Activated CD4-positive, alpha-beta T cell treated with anti-CD3 and anti-CD28 coated beads, Interleukin-2, amount 50 U/mL, for 48 hours (primary cell): ENCODE results near the gene GHRL.
"Not testable (repeated sequence)": the region's sequence is repeated elsewhere in the genome, so short reads cannot be mapped to it uniquely, and the experiment has no call there.

Source experiments
- DNase-seq, 2 experiments: peaks; one replicate each; pipeline ENCODE4 v3.0.0-alpha.2; 2020

The GHRL gene

DNA sequence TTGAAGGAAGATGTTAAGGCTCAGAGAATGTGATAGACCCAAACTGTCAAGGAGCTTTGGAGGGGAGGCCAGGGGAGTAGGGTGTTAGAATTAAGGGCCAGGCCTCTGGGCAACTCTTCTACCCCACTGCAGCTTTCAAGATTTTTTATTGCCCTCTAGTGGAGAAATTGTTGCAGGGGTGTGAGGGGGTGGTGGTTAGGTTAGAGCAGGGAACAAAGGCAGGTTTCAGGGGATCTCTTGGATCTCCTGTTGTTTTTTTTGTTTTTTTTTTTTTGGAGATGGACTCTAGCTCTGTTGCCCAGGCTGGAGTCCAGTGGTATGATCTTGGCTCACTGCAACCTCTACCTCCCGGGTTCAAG lies 29.6 kb upstream of the GHRL start:
- peak in 1 of 2 experiments; percentile 19 for DNase-seq

DNA sequence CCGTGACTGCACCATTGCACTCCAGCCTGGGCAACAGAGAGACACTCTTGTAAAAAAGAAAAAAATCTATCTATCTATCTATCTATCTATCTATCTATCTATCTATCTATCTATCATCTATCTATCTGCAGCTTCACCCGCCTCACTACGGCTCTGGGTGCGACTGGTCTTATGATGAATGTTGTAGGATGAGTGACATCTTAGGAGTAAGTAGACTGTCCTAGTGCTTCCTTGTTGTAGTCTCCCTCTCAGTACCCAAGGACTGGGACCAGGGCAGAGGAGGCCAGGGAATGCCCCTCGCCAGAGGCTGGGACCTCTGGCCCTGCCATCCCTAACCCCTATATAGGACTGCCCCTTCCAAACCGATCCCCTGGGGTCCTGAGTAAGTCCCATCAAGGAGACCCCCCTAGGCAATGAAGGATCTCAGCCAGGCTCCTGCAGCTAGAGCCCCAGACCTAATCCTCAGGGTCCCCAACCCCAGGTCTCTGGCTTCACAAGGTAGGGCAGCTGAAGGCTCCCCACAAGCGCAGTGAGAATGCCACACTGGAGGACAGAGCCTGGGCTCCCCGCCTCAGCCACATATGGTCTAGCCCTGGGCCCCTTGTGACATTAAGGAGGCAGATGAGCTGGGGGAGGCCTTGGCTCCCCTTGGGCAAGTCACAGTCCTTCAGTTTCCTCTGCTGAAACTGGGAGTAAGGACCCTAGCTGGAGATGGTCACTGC lies 29.0 kb upstream of the GHRL start:
- DNase-seq, result no peak

GRCh38 chr3:10320320-10320677 lies 27.6 kb upstream of the GHRL start:
- no peak for DNase-seq

- no peak for DNase-seq
Measured at GRCh38 chr3:10319804-10320203, 27.1 kb upstream of the GHRL start.

GRCh38 chr3:10319251-10319650 lies 26.5 kb upstream of the GHRL start:
- no peak for DNase-seq

DNA sequence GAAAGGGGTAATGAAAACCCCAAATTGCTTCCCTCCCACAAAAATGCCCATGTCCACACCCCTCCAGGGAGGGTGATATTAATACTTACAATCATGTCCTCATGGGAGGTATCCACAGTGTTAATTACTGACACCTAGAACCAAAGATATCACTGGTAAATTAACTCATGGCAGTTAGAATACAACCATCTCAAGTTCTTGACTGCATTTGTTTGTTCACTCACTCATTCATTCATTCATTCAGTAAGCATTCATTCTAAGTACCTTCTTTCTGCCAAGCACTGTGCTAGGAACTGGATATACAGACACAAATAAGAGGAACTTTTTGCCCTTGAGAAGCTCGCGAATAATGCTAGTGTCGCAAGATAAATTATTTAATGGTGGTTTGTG lies 25.2 kb upstream of the GHRL start:
- no peak for DNase-seq

- DNase-seq, result no peak
Measured at GRCh38 chr3:10317311-10317960, 24.7 kb upstream of the GHRL start.

- DNase-seq, result no peak
Measured at GRCh38 chr3:10315771-10316344, 23.1 kb upstream of the GHRL start.

DNA sequence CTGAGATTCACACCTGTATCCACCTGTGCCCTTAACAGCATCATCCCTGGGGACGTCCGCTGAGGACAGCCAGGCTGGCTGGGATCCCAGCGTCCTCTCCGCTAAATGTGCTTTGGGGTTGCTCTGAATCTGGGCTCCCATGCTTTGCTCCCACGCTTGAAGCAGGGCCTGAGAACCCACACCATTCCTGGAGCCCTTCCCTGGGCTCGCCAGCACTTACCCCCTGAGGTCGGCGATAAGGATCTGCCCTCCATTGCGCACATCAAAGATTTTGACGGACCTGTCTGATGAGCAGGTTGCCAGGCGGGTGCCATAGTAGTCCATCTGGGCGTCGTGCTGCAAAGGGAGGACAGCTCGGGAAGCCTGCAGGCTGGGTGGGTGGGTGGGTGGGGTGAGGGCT lies 22.4 kb upstream of the GHRL start:
- DNase-seq, result no peak

DNA sequence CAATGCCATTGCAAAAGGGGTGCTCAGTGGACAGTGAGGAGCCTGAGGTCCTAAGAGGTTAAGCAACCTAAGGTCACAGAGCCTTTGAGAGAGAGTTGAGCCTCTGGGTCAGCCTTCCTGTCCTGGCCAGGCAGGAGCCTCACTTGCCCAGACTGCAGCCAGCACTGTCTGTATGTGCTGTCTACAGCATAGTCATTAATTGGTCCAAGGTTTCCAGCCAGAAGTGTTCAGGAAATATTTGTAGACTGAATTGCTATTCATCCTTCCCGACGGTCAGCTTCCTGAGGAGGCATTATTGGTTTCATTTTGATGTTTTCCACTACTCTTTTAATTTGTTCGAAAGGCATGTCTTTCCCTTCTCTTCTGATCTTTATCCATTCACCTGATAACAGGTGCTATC lies 20.1 kb upstream of the GHRL start:
- no peak for DNase-seq

DNA sequence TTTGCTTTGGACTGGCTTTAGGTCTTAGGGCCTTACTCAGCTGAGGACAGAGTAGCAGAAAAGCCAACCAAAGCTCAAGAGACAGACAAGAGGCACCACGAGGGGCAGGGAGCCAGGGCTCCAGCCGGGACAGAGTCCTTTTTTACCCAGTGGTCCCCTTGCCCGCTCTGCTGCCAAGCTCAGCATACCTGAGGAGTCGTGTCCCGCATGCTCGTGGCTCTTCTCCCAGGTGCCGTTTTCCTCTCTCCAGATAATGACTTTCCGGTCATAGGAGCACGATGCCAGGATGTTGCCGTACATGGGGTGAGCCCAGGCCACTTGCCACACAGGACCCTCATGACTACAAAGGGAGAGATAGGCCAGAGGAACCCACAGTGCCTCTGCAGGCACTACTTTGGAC lies 19.6 kb upstream of the GHRL start:
- DNase-seq, result no peak

GRCh38 chr3:10311710-10312109 lies 19.0 kb upstream of the GHRL start:
- DNase-seq, result no peak

GRCh38 chr3:10310578-10310977 lies 17.8 kb upstream of the GHRL start:
- DNase-seq, result no peak

- DNase-seq, result no peak
Measured at GRCh38 chr3:10309736-10310135, 17.0 kb upstream of the GHRL start.

DNA sequence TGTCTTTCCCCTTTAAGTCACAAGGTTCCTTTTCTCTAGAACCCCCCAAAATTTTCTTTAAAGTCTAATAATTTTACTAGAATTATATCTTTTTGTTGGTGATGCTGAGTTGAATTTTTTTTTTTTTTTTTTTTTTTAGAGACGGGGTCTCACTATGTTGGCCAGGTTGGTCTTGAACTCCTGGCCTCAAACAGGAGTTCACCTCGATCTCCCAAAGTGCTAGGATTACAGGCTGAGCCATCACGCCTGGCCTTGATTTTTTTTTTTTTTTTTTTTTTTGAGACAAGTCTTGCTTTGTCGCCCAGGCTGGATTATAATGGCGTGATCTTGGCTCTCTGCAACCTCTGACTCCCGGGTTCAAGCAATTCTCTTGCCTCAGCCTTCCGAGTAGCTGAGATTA lies 15.9 kb upstream of the GHRL start:
- no peak for DNase-seq

DNA sequence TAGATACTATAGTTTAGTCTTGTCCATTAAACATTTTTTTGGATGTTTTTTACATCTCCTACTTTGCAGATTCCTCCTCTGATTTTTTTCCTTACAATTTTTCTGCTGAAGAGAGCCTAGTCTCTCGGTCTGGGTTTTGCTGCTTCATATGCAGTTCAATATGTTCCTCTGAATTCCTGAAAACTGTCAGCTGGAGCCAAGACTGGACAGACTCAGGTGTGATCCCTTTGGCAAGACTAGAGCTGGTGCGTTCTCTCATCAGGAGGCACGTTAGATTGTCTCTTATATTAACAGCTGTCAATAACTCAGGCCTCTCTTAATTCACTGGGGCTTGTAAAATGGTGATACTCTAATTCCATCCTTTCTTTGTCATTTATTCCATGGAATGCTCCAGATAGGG lies 13.4 kb upstream of the GHRL start:
- no peak for DNase-seq

DNA sequence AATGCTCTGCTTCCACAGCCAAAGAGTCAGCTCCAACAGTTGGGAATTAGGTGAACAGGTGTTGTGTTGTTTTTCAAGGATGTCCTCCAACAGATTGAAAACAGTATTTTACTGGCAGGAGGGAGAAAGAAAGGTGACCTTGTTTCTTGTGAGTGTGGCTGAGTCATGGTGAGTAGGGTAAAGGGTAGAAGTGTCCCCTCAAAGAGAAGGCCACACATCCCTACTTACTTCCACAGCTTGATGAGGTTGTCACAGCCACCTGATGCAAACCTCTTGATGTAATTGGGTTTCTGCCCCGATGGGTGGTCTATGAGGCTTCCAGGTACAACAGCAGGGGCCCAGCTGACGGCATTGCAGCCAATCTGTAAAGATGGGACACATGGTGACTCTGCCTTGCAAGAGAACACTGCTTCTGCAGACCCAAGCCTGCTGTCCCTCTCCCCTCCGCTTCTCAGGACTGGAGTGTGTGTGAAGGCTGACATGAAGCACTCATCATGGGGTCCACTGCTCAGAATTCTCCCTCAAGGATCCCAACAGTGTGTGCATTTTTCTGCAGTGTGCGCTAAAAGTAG lies 12.7 kb upstream of the GHRL start:
- DNase-seq, result no peak

- DNase-seq, result no peak
Measured at GRCh38 chr3:10304905-10305304, 12.2 kb upstream of the GHRL start.

- DNase-seq, result no peak
Measured at GRCh38 chr3:10303785-10304184, 11.0 kb upstream of the GHRL start.

GRCh38 chr3:10303105-10303504 lies 10.4 kb upstream of the GHRL start:
- DNase-seq, result no peak

- DNase-seq, result no peak
Measured at GRCh38 chr3:10300087-10300486, 7.3 kb upstream of the GHRL start.

DNA sequence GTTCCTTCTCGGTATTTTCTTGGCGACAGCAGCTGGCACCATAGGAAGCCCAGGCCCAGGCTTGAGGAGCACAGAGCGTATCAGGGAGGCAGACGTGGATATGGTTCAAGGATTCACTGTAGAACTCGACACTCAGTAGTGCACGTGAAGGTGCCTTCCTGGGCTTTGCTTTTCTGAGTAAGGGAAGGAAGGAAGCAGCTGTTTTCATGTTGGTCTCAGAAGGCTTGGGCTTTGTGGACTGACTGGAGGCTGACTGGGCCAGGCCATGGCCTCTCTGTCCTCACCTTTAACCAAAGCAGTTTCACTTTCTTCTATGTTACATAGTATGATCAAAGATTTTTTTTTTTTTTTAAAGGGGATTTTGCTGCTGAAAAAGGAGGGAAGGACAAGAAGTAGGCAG lies 6.9 kb upstream of the GHRL start:
- no peak for DNase-seq

DNA sequence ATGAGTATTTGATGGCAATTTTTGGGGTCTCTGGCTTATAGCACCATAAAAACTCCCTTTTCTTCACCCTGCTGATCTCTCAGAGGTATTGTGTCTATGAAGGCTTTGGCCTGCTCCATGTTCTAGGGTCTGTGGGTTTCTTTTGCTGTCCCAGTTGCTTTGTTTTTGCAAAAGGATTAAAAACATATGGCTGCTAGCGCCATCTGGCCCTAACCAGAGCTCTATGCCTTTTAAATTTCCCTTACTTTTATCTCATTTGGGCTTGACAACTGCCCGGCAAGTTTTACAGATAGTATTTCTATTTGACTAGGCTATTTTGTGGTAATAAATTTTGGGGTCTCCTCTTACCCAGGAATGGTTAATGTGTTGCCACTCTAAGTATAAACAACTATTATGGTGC lies 6.4 kb upstream of the GHRL start:
- no peak for DNase-seq

GRCh38 chr3:10298064-10298463 lies 5.3 kb upstream of the GHRL start:
- not testable (repeated sequence) for DNase-seq
